PC-9 (cell line): Measurements from ENCODE around the gene MPC1.

Experiments used
- EZH2 ChIP-seq: fragments of 200-600 bp; sonication (generic); IDR thresholded peaks from 2 replicates; pipeline ENCODE4 v1.8.0; 2017; ENCODE audit warnings: antibody characterized with exemption, low read depth
- TF ChIP-seq, protein P1 (sequence below): fragments of 200-600 bp; sonication (generic); conservative IDR thresholded peaks from 2 replicates; pipeline ENCODE4 v1.6.1; 2017; ENCODE audit warnings: mixed run types, antibody characterized with exemption, mild to moderate bottlenecking, moderate library complexity

DNA sequence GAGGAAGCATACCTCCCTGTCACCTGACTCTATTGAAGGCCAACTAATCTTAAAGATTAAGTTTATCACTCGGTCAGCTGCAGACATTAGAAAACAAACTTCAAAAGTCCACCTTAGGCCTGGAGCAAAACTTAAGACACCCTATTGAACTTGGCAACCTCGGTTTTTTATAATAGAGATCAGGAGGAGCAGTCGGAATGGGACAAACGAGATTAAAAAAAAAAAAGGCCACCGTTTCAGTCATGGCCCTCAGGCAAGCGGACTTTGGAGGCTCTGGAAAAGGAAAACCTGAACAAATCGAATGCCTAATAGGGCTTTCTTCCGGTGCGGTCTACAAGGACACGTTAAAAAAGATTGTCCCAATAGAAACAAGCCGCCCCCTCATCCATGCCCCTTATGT, 67.3 kb downstream of the MPC1 start:
- TF ChIP-seq, protein P1, sequence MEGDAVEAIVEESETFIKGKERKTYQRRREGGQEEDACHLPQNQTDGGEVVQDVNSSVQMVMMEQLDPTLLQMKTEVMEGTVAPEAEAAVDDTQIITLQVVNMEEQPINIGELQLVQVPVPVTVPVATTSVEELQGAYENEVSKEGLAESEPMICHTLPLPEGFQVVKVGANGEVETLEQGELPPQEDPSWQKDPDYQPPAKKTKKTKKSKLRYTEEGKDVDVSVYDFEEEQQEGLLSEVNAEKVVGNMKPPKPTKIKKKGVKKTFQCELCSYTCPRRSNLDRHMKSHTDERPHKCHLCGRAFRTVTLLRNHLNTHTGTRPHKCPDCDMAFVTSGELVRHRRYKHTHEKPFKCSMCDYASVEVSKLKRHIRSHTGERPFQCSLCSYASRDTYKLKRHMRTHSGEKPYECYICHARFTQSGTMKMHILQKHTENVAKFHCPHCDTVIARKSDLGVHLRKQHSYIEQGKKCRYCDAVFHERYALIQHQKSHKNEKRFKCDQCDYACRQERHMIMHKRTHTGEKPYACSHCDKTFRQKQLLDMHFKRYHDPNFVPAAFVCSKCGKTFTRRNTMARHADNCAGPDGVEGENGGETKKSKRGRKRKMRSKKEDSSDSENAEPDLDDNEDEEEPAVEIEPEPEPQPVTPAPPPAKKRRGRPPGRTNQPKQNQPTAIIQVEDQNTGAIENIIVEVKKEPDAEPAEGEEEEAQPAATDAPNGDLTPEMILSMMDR, result no peak
- no peak for TF ChIP-seq EZH2
